Right lobe of liver (tissue), 6 donors: ENCODE measurements around the gene CD151. TPM values are rescaled to one million over a fixed set of nuclear protein-coding genes. Genes with fewer than 3 reads are reported as not detected.

Experiments used
- ATAC-seq, 4 donors: fragments of 200-7000 bp; cut with Tn5 transposase; one replicate each; pipeline ENCODE4 v1.9.1; 2020; ENCODE audit warnings: mild to moderate bottlenecking in 4 of 4, moderate library complexity in 4 of 4
- DNase-seq, 3 donors: peaks; one replicate each; pipeline ENCODE4 v3.0.0-alpha.2; 2020
- H3K27ac ChIP-seq, 3 donors: fragments of 200-600 bp; one replicate each; pipeline ENCODE4 v1.8.0; 2022
- H3K27me3 ChIP-seq, 2 donors: fragments of 200-600 bp; one replicate each; pipeline ENCODE4 v1.8.0; 2022
- H3K36me3 ChIP-seq, 4 donors: fragments of 200-600 bp; sonication (generic) in 1 of 4; one replicate each; pipeline versions ENCODE4 v1.5.1 to v1.8.0; 2017 to 2022; ENCODE audit warnings: control low read depth in 1 of 4
- H3K4me1 ChIP-seq, 4 donors: fragments of 200-600 bp; sonication (generic) in 1 of 4; one replicate each; pipeline versions ENCODE4 v1.5.1 to v1.8.0; 2017 to 2022; ENCODE audit warnings: control low read depth in 1 of 4
- H3K4me3 ChIP-seq, 3 donors: fragments of 200-600 bp; one replicate each; pipeline ENCODE4 v1.8.0; 2022
- H3K9me3 ChIP-seq, 4 donors: fragments of 200-600 bp; sonication (generic) in 1 of 4; one replicate each; pipeline versions ENCODE4 v1.5.1 to v1.8.0; 2017 to 2022; ENCODE audit warnings: control low read depth in 1 of 4
- CTCF ChIP-seq, 4 donors: fragments of 200-600 bp in 3 of 4; fragments of 450-650 bp in 1 of 4; IDR thresholded peaks; one replicate each; pipeline versions ENCODE4 v1.5.1 to v1.8.0; 2016 to 2022; ENCODE audit warnings: antibody characterized with exemption in 4 of 4, mild to moderate bottlenecking in 2 of 4
- POLR2A ChIP-seq: fragments of 450-650 bp; IDR thresholded peaks from one replicate; pipeline ENCODE4 v1.6.1; 2017; ENCODE audit warnings: antibody characterized with exemption, mild to moderate bottlenecking
- WGBS: methylation state at CpG from one replicate; pipeline ENCODE4 v1.1.6; 2018; ENCODE audit warnings: low coverage, low lambda C conversion rate; ENCODE audit not compliant: insufficient coverage; ENCODE audit errors: missing lambda C conversion rate; 5-methylcytosine and 5-hydroxymethylcytosine counted together
- intact Hi-C, 2 donors: fragments of 100-400 bp; cut with DNase I; formaldehyde crosslinking; loops; one replicate each; pipeline versions ENCODE4 v1.11.2 to v1.14.1; 2022
- total RNA-seq, 6 experiments: library from RNA; depleted of rRNA in 2 of 6; stranded (reverse); fragments of >200 nt in 2 of 6; fragmentation: NEBNext Ultra II Directional in 3 of 6; extraction: Animal tissue kit (Norgen Biotek cat#: 25700) in 3 of 6; gene quantifications; one replicate each; pipeline versions ENCODE4 v1.1.0 to v1.2.4, GENCODE V29; 2016 to 2023
- donor health status: DM: no; HTN: yes; CAD: no.
- donor health status: DM: no; HTN: no; CAD: no.
- donor health status: DM: no; HTN: no; CAD: no.
- donor health status: DM: no; HTN: yes; CAD: no.
- donor health status: DM: no; HTN: yes; CAD: no.

CD151 gene
- total RNA-seq, 6 experiments from 2014 or later, result 70.8 to 156 (median 135) TPM

DNA sequence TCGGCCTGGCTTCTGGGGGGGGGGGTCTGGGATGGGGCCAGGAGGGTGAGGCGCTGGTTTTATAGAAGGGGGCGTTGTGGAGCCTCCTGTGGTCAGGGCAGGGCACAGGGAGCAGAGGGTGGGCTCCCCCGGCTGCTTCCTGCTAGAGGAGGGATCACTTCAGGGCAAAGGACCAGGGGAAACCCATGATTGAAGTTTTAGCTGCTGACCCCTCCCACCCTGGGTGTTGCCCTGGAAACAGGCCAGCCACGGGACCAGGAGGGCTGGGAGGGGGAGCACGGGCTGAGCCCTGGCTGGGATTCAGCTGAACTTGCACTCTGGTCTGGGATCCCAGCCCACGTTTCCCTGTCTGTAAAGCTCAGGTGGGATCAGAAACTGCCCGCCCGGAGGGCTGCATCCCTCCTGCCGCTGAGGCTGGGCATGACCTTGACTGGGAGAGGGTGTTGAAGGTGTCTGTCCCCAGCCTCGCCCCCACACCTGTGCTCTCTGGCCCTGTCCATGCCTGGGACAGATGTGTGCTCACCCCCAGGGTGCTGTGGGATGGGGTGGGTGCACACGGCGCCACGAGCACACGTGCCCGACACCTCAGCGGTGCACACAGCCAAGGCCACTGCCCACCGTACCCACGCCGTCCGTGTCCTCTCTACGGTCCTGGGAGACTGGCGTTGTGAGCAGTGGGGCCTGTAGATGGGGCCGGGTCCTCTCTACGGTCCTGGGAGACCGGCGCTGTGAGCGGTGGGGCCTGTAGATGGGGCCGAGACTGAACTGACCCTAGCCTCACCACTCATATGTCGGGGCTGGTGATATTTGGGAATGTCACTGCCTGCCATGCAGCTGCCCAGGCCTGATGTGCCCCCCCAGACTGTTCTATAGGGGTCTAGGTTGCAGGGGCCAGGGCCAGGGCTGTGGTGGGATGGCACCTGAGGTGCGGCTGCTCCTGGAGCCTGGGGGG, 12.2 kb downstream of the CD151 start:
- Histone ChIP-seq H3K9me3 (no peaks in the 10 kb centered on the region), H3K4me3 (peak overlapping the region; percentile 96 to 100 (median 98)), H3K4me1 (peaks cover 0 to 35% (median 4%) of the 10 kb centered on the region in 4 donors), H3K27me3 (peaks cover 0 to 5% of the 10 kb centered on the region in 2 donors), H3K27ac (peak overlapping the region; percentile 93 to 97 (median 95)), H3K36me3 (peaks cover 0 to 6% (median 2%) of the 10 kb centered on the region in 4 donors)
- intact Hi-C loops, result loop anchor here in 1 of 2 donors (5.0 kb wide), 1 partner anchor 207 kb away; no protein-coding TSS in a partner anchor
- peak in 1 of 4 donors; percentile 6 for TF ChIP-seq CTCF (IDR thresholded peaks at IDR 0.05)
- no peak for TF ChIP-seq POLR2A
- ATAC-seq (peak; percentile 32 to 57 (median 48)), DNase-seq (peak; percentile 88 to 93 (median 90))
- WGBS, result no CpG with 5 or more reads among the region's 31 CpGs

DNA sequence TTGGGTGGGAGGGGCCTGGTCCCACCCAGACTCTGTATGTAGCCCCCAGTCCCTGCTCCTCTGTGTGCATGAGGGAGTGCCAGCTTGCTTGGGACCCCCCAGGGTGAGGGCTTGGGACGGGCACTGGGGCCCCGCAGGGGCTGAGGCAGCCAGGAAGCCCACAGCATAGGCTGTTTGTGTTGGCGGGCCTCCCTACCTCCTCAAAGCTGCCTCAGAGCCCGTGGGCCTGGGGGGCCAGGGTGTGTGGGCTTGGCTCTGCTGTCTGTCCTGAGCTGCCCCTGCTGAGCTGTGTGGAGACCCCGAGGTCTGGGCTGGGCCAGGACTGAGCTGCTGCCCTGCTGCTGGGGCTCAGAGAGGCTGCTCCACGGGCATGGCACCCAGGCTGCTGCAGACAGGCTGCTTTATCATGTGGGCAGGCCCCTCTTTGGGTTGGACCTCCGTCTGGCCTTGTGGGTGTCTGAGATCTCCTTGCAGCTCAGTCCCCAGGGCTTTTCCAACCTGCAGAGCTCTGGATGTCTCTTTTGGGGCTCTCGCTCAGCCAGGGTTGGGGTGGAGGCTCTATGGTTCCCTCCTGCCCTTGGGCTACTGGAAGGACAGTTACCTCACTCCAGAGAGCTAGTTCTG, 13.2 kb downstream of the CD151 start:
- DNase-seq, result no peak
- peaks cover 0 to 31% (median under 1%) of the 10 kb centered on the region in 4 donors for H3K4me1 ChIP-seq

DNA sequence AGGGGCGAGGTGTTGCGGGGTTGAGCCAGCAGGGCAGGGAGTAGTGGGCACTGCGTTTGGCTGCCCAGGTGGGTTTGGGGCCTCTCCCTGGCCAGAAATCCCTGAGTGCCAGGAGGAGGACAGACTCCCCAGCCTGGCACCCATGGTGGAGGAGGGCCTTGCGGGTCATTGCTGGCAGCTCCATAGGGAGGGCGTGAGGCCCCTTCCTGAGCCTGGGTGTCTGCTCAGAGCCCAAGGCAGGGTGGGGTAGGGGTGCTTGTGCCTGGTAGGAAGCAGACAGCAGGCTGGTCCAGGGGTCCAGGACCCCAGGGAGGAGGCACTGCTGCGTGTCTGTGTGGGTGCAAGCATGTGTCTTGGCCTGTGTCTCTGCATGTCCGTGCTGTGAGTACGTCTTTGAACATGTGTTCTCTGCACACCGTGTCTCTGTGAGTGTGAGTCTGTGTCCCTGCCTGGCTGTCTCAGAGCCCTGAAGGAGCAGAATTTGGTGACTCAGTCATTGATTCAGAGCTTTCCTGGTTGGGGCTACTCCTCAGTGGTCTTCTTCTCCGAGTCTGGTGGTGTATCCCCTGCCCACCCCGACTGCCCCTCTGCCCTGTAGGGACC, 13.8 kb downstream of the CD151 start:
- H3K4me1 ChIP-seq, result peaks cover 0 to 27% (median 0%) of the 10 kb centered on the region in 4 donors
- no peak overlapping the region for H3K27ac ChIP-seq
- no peaks in the 10 kb centered on the region for H3K36me3 ChIP-seq
- no CpG with 5 or more reads among the region's 11 CpGs for WGBS
- H3K4me3 ChIP-seq, result no peak overlapping the region
- TF ChIP-seq CTCF (IDR thresholded peaks at IDR 0.05) (no peak), POLR2A (no peak)
- ATAC-seq, result no peak
- H3K27me3 ChIP-seq, result peaks cover 0 to 5% of the 10 kb centered on the region in 2 donors
- no peaks in the 10 kb centered on the region for H3K9me3 ChIP-seq
- intact Hi-C loops, result loop anchor here in 1 of 2 donors (5.0 kb wide), 1 partner anchor 206 kb away; no protein-coding TSS in a partner anchor
- no peak for DNase-seq

More for the DNA sequence above, 13.2 kb downstream of the CD151 start:
- TF ChIP-seq POLR2A (no peak), CTCF (IDR thresholded peaks at IDR 0.05) (no peak)
- Histone ChIP-seq H3K36me3 (no peaks in the 10 kb centered on the region), H3K27me3 (peaks cover 0 to 5% of the 10 kb centered on the region in 2 donors), H3K27ac (no peak overlapping the region), H3K9me3 (no peaks in the 10 kb centered on the region), H3K4me3 (no peak overlapping the region)
- intact Hi-C loops, result loop anchor here in 1 of 2 donors (5.0 kb wide), 1 partner anchor 206 kb away; no protein-coding TSS in a partner anchor
- WGBS, result no CpG with 5 or more reads among the region's 8 CpGs
- ATAC-seq, result no peak

GRCh38 chr11:847876-848275, 15.1 kb downstream of the CD151 start:
- no CpG with 5 or more reads among the region's 18 CpGs for WGBS
- no peak for DNase-seq
- ATAC-seq, result no peak
- H3K4me1 ChIP-seq, result peaks cover 0 to 26% (median 0%) of the 10 kb centered on the region in 4 donors
- no peak overlapping the region for H3K27ac ChIP-seq
- intact Hi-C loops, result loop anchor here in 1 of 2 donors (5.0 kb wide), 1 partner anchor 204 kb away; no protein-coding TSS in a partner anchor
- H3K27me3 ChIP-seq, result peaks cover 0 to 5% of the 10 kb centered on the region in 2 donors
- H3K36me3 ChIP-seq, result no peaks in the 10 kb centered on the region
- H3K4me3 ChIP-seq, result no peak overlapping the region
- no peaks in the 10 kb centered on the region for H3K9me3 ChIP-seq
- TF ChIP-seq CTCF (IDR thresholded peaks at IDR 0.05) (no peak), POLR2A (no peak)
